Peyer's patch (tissue), 4 donors: ENCODE measurements around the gene NCCRP1. TPM values are rescaled to one million over a fixed set of nuclear protein-coding genes. Genes with fewer than 3 reads are reported as not detected.

ENCODE experiments used
- DNase-seq, 3 donors: peaks; one replicate each; pipeline ENCODE4 v3.0.0-alpha.2; 2017 to 2019
- H3K27ac ChIP-seq, 4 donors: fragments of 200-600 bp; sonication (generic); one replicate each; pipeline ENCODE4 v1.5.1; 2016 to 2019
- H3K27me3 ChIP-seq, 2 donors: fragments of 200-600 bp; sonication (generic); one replicate each; pipeline ENCODE4 v1.5.1; 2019
- H3K36me3 ChIP-seq, 3 donors: fragments of 200-600 bp; sonication (generic); one replicate each; pipeline ENCODE4 v1.5.1; 2016 to 2019
- H3K4me1 ChIP-seq, 4 donors: fragments of 200-600 bp; sonication (generic); one replicate each; pipeline ENCODE4 v1.5.1; 2016 to 2019
- H3K4me3 ChIP-seq, 4 donors: fragments of 200-600 bp; sonication (generic); 1 replicate in 3 of 4; 2 replicates in 1 of 4; pipeline ENCODE4 v1.5.1; 2016 to 2019; ENCODE audit warnings: mild to moderate bottlenecking in 1 of 4
- H3K9me3 ChIP-seq, 4 donors: fragments of 200-600 bp; sonication (generic); one replicate each; pipeline ENCODE4 v1.5.1; 2016 to 2019; ENCODE audit warnings: mild to moderate bottlenecking in 1 of 4
- CTCF ChIP-seq, 6 experiments: fragments of 450-650 bp in 4 of 6; fragments of 200-600 bp in 2 of 6; sonication (generic) in 1 of 6; IDR thresholded peaks; one replicate each; pipeline ENCODE4 v1.5.1; 2017 to 2019; ENCODE audit warnings: antibody characterized with exemption in 6 of 6, mild to moderate bottlenecking in 3 of 6, moderate library complexity in 1 of 6
- POLR2A ChIP-seq, 2 donors: fragments of 450-650 bp; IDR thresholded peaks; one replicate each; pipeline ENCODE4 v1.5.1; 2017; ENCODE audit warnings: antibody characterized with exemption in 2 of 2, mild to moderate bottlenecking in 2 of 2, moderate library complexity in 2 of 2
- total RNA-seq, 4 donors: library from RNA; depleted of rRNA; stranded (reverse); fragments of >200 nt; gene quantifications; one replicate each; pipeline ENCODE4 v1.1.0, GENCODE V29; 2016

Gene NCCRP1
- total RNA-seq, 4 donors from 2014 or later = 1.1 TPM; not detected in 3

- DNase-seq = no peak
- H3K4me1 ChIP-seq = no peaks in the 10 kb centered on the region
- H3K27ac ChIP-seq = no peak overlapping the region
- H3K9me3 ChIP-seq = no peaks in the 10 kb centered on the region
- no peaks in the 10 kb centered on the region for H3K27me3 ChIP-seq
- no peaks in the 10 kb centered on the region for H3K36me3 ChIP-seq
- no peak for TF ChIP-seq POLR2A (IDR thresholded peaks at IDR 0.05)
- no peak for TF ChIP-seq CTCF (IDR thresholded peaks at IDR 0.05)
- no peak overlapping the region for H3K4me3 ChIP-seq
Measured at GRCh38 chr19:39224910-39225309, 28.1 kb downstream of the NCCRP1 start.

GRCh38 chr19:39230096-39230764 is 33.5 kb downstream of the NCCRP1 start:
- H3K36me3 ChIP-seq = no peaks in the 10 kb centered on the region
- H3K27ac ChIP-seq = no peak overlapping the region
- no peaks in the 10 kb centered on the region for H3K4me1 ChIP-seq
- H3K4me3 ChIP-seq = no peak overlapping the region
- H3K9me3 ChIP-seq = no peaks in the 10 kb centered on the region
- H3K27me3 ChIP-seq = no peaks in the 10 kb centered on the region
- TF ChIP-seq CTCF (IDR thresholded peaks at IDR 0.05) (no peak), POLR2A (IDR thresholded peaks at IDR 0.05) (no peak)
- DNase-seq = no peak

GRCh38 chr19:39232708-39233107 is 35.9 kb downstream of the NCCRP1 start:
- no peaks in the 10 kb centered on the region for H3K9me3 ChIP-seq
- H3K27ac ChIP-seq = no peak overlapping the region
- no peaks in the 10 kb centered on the region for H3K36me3 ChIP-seq
- DNase-seq = no peak
- no peak overlapping the region for H3K4me3 ChIP-seq
- H3K27me3 ChIP-seq = no peaks in the 10 kb centered on the region
- peaks cover 0 to 3% (median 1%) of the 10 kb centered on the region in 4 donors for H3K4me1 ChIP-seq
- TF ChIP-seq POLR2A (IDR thresholded peaks at IDR 0.05) = no peak

- H3K4me1 ChIP-seq = peaks cover 0 to 7% (median 3%) of the 10 kb centered on the region in 4 donors
- DNase-seq = peak in 2 of 3 donors; percentile 24 to 73
Measured at GRCh38 chr19:39236527-39236926, 39.8 kb downstream of the NCCRP1 start.

GRCh38 chr19:39237200-39238184 is 40.7 kb downstream of the NCCRP1 start:
- TF ChIP-seq CTCF (IDR thresholded peaks at IDR 0.05) = no peak
- peak overlapping the region in 2 of 4 donors; percentile 19 to 39 for H3K27ac ChIP-seq
- no peaks in the 10 kb centered on the region for H3K36me3 ChIP-seq

More at GRCh38 chr19:39236527-39236926, 39.8 kb downstream of the NCCRP1 start:
- peak overlapping the region in 1 of 4 donors; percentile 13 for H3K27ac ChIP-seq
- H3K27me3 ChIP-seq = no peaks in the 10 kb centered on the region
- H3K36me3 ChIP-seq = no peaks in the 10 kb centered on the region
- H3K9me3 ChIP-seq = no peaks in the 10 kb centered on the region
- TF ChIP-seq POLR2A (IDR thresholded peaks at IDR 0.05) (no peak), CTCF (IDR thresholded peaks at IDR 0.05) (no peak)
- no peak overlapping the region for H3K4me3 ChIP-seq

GRCh38 chr19:39238209-39238608 is 41.4 kb downstream of the NCCRP1 start:
- TF ChIP-seq POLR2A (IDR thresholded peaks at IDR 0.05) = no peak
- TF ChIP-seq CTCF (IDR thresholded peaks at IDR 0.05) = no peak
- no peak overlapping the region for H3K27ac ChIP-seq

More at GRCh38 chr19:39237200-39238184, 40.7 kb downstream of the NCCRP1 start:
- Histone ChIP-seq H3K4me1 (peaks cover 0 to 7% (median 3%) of the 10 kb centered on the region in 4 donors), H3K9me3 (no peaks in the 10 kb centered on the region), H3K4me3 (peak overlapping the region in 2 of 4 donors; percentile 25 to 31), H3K27me3 (no peaks in the 10 kb centered on the region)
- peak; percentile 70 to 83 (median 75) for DNase-seq

More at GRCh38 chr19:39238209-39238608, 41.4 kb downstream of the NCCRP1 start:
- Histone ChIP-seq H3K36me3 (no peaks in the 10 kb centered on the region), H3K4me1 (peaks cover 0 to 7% (median 3%) of the 10 kb centered on the region in 4 donors), H3K27me3 (no peaks in the 10 kb centered on the region), H3K4me3 (no peak overlapping the region), H3K9me3 (no peaks in the 10 kb centered on the region)
- DNase-seq = no peak
